Aorta (tissue), 5 donors: ENCODE measurements around the gene LYPD4. TPM values are rescaled to one million over a fixed set of nuclear protein-coding genes. Genes with fewer than 3 reads are reported as not detected.

Experiments used
- ATAC-seq: fragments of 200-7000 bp; cut with Tn5 transposase; one replicate; pipeline ENCODE4 v1.9.1; 2022; ENCODE audit warnings: moderate library complexity; ENCODE audit not compliant: low FRiP score
- DNase-seq, 2 donors: peaks; one replicate each; pipeline ENCODE4 v3.0.0-alpha.2; 2020
- H3K27ac ChIP-seq, 2 donors: one replicate each; pipeline ENCODE4 v1.5.1; 2013; ENCODE audit warnings: low read length in 2 of 2, mild to moderate bottlenecking in 2 of 2, moderate library complexity in 2 of 2, control low read depth in 1 of 2, inconsistent platforms in 1 of 2, low read depth in 1 of 2
- H3K27me3 ChIP-seq, 2 donors: one replicate each; pipeline ENCODE4 v1.6.1; 2013; ENCODE audit warnings: control low read depth in 1 of 2, low read length in 1 of 2, mild to moderate bottlenecking in 1 of 2, moderate library complexity in 1 of 2; ENCODE audit not compliant: insufficient read depth in 2 of 2, control insufficient read depth in 1 of 2
- H3K36me3 ChIP-seq, 2 donors: one replicate each; pipeline ENCODE4 v1.6.1; 2013; ENCODE audit warnings: control low read depth in 1 of 2, low read length in 1 of 2, mild to moderate bottlenecking in 1 of 2; ENCODE audit not compliant: insufficient read depth in 2 of 2, control insufficient read depth in 1 of 2
- H3K4me1 ChIP-seq, 2 donors: one replicate each; pipeline ENCODE4 v1.6.1; 2013; ENCODE audit warnings: low read length in 2 of 2, control low read depth in 1 of 2, mild to moderate bottlenecking in 1 of 2, moderate library complexity in 1 of 2; ENCODE audit not compliant: insufficient read depth in 2 of 2, control insufficient read depth in 1 of 2
- H3K4me3 ChIP-seq, 2 donors: one replicate each; pipeline ENCODE4 v1.5.1; 2013; ENCODE audit warnings: low read length in 2 of 2, control low read depth in 1 of 2, mild to moderate bottlenecking in 1 of 2
- H3K9me3 ChIP-seq: one replicate; pipeline ENCODE4 v1.6.1; 2013; ENCODE audit warnings: mild to moderate bottlenecking, low read length; ENCODE audit not compliant: control insufficient read depth
- WGBS, 2 donors: extraction: QIAGEN DNeasy Blood & Tissue Kit; methylation state at CpG; one replicate each; pipeline ENCODE4 v1.1.7; 2013; 5-methylcytosine and 5-hydroxymethylcytosine counted together
- intact Hi-C, 2 donors: fragments of 100-400 bp; cut with DNase I; formaldehyde crosslinking; loops; one replicate each; pipeline versions ENCODE4 v1.14.2 to v1.15.0; 2022
- polyA plus RNA-seq, 2 donors: library from polyadenylated mRNA; stranded (reverse); fragments of 200-250 nt; gene quantifications; one replicate each; pipeline ENCODE4 v1.2.3, GENCODE V29; 2013
- total RNA-seq, 2 donors: library from RNA; stranded (reverse); fragmentation: NEBNext Ultra II Directional; extraction: Animal tissue kit (Norgen Biotek cat#: 25700); gene quantifications; one replicate each; pipeline ENCODE4 v1.2.1, GENCODE V29; 2021
- donor health status: healthy with polysubstance abuse.
- donor health status: Bipolar disorder and iron deficiency.
- donor health status: DM: no; HTN: no; CAD: no.
- donor health status: DM: no; HTN: no; CAD: no.
- donor health status: DM: yes; HTN: yes; CAD: no.

LYPD4 gene
- total and polyA plus RNA-seq, 4 donors: not detected

DNA sequence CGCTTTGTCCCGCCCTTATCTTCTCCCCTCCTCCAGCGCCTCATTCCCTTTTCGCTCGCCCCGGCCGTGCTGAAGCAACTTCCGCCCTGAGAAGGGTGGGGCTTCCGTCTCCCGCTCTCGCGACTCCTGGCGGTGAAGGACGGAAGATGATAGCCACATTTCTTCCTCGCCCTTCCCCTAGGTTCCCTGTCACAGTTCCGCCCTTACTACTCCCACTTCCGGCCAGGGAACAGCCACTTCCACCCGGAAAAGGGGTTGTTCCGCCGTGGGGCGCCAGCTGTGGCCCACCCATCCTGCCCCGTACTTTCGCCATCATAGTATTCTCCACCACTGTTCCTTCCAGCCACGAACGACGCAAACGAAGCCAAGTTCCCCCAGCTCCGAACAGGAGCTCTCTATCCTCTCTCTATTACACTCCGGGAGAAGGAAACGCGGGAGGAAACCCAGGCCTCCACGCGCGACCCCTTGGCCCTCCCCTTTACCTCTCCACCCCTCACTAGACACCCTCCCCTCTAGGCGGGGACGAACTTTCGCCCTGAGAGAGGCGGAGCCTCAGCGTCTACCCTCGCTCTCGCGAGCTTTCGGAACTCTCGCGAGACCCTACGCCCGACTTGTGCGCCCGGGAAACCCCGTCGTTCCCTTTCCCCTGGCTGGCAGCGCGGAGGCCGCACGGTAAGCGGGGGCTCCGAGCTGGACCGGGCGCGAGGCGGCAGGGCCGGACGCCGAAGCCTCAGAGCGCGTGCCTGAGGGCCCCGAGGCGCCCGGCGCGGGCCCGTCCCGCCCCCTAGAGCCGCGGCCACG is 15.3 kb upstream of the LYPD4 start, which contains the start of gene RPS19:
TSS of gene RPS19 (plus strand) at position 638 of the 801 bp plus-strand sequence. CDS start 520 bp downstream, outside the sequence.
- H3K27me3 ChIP-seq: no peaks in the 10 kb centered on the region
- DNase-seq (peak; percentile 98 to 100), ATAC-seq (peak; percentile 99)
- peak within 1 kb of the TSS in 1 of 2 donors; percentile 79 for H3K27ac ChIP-seq
- peaks cover 0 to 6% of the 10 kb centered on the region in 2 donors for H3K4me1 ChIP-seq
- H3K4me3 ChIP-seq: peak within 1 kb of the TSS; percentile 62 to 75
- intact Hi-C loops: loop anchor here (1.0 to 2.0 kb wide), 3 partner anchors 22 to 99 kb away; partner anchors contain the start of gene RABAC1 (in 1 of the 2)
- H3K9me3 ChIP-seq: no peaks in the 10 kb centered on the region
- peaks cover 0 to 8% of the 10 kb centered on the region in 2 donors for H3K36me3 ChIP-seq
- 0% methylated on average over 54 to 76 of the region's 76 CpGs for WGBS, 2 donors

DNA sequence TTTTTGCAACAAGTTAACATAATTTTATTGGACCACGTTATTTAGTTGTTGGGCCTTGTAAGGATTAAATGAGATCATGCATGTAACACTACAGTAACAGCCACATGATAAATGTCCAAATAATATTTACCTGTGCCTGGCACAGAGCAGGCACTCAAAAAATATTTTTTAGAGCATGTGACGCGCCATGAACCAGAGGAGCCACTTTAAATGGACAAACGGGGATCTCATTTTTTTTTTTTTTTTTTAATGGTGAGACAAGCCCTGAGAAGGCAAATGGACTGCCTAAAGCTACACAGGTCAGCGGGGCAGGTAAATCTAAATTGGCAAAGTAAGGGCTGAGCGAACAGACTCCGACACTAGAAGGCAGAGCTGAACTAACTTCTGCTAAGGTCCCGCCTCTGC is 14.7 kb upstream of the LYPD4 start:
- DNase-seq: no peak
- ATAC-seq: no peak
- Histone ChIP-seq H3K4me3 (peak overlapping the region in 1 of 2 donors; percentile 24), H3K36me3 (peaks cover 0 to 4% of the 10 kb centered on the region in 2 donors), H3K9me3 (no peaks in the 10 kb centered on the region), H3K4me1 (peaks cover 0 to 6% of the 10 kb centered on the region in 2 donors), H3K27me3 (no peaks in the 10 kb centered on the region), H3K27ac (peak overlapping the region in 1 of 2 donors; percentile 48)
- intact Hi-C loops: loop anchor here in 1 of 2 donors (1.0 to 2.0 kb wide), 2 partner anchors 25 to 100 kb away; partner anchors contain the start of gene RABAC1
- WGBS, 2 donors: 2% methylated on average over 8 of the region's 8 CpGs

DNA sequence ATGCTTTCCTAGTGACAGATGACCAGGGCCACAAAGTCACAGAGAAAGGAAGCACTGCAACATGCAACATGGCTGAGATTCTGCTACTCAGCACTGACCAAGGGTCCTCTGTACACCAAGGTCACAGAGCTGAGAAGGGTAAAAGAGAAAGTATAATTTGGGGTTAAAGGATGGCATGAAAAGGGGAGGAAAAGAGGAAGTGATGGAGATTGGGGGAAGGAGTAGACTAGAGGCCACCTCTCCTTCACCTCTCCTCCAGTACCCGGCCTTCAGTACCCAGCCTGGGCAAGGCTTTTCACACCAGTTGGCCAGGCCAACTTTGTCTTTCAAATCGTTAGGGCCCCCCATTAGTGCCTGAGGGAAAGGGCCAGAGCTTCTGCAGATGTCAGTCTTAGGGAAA is 9.3 kb upstream of the LYPD4 start:
- 54 to 57% methylated on average over 2 of the region's 2 CpGs for WGBS, 2 donors
- no peak for ATAC-seq

DNA sequence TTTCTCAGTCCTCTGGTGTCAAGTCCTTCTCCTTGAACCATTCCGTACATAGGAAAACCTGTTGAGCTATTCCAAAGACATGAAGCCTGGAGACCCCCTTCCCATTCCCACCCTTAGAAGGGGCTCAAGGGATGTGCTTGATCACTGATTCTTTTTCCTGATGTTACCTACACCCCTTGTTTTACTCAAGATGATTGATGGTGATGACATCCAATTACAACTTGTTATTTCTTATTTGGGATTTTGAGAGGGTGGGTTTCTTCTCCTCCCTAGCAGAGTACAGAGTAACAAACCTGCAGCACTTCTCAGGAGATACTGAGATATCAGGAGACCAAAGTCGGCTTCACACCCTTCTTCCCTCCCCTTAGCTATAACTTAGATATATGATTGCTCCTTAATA is 8.9 kb upstream of the LYPD4 start:
- intact Hi-C loops: no loop called here
- ATAC-seq (no peak), DNase-seq (no peak)
- no peaks in the 10 kb centered on the region for H3K36me3 ChIP-seq
- no peak overlapping the region for H3K27ac ChIP-seq
- no peaks in the 10 kb centered on the region for H3K4me1 ChIP-seq
- H3K27me3 ChIP-seq: no peaks in the 10 kb centered on the region
- no peak overlapping the region for H3K4me3 ChIP-seq
- no peaks in the 10 kb centered on the region for H3K9me3 ChIP-seq
- 38 to 74% methylated on average over 2 of the region's 2 CpGs for WGBS, 2 donors

More for the DNA sequence above, 9.3 kb upstream of the LYPD4 start:
- intact Hi-C loops: no loop called here
- no peak overlapping the region for H3K4me3 ChIP-seq
- H3K9me3 ChIP-seq: no peaks in the 10 kb centered on the region
- H3K4me1 ChIP-seq: no peaks in the 10 kb centered on the region
- no peaks in the 10 kb centered on the region for H3K36me3 ChIP-seq
- DNase-seq: peak in 1 of 2 donors; percentile 2
- H3K27ac ChIP-seq: no peak overlapping the region
- no peaks in the 10 kb centered on the region for H3K27me3 ChIP-seq

DNA sequence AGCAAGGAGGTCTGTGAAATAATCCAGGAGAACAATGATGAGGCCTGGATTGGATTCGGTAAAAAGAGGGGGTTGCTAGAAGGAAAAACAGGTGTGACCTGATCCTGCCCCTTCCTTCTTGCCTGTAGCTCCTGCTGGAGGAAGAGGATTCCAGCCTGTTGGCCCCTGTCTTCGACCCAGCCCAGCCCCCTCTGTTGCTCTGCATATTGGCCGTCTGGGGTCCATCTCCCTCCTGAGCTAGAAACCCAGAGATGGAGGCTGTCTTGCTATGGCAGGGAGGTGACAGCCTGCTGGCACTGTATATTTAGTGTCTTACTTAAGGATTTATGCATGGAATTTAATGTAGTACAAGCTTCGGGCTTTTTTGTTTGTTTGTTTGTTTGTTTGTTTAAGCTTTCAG is 7.0 kb upstream of the LYPD4 start:
- Histone ChIP-seq H3K4me3 (no peak overlapping the region), H3K27me3 (no peaks in the 10 kb centered on the region), H3K9me3 (no peaks in the 10 kb centered on the region), H3K4me1 (no peaks in the 10 kb centered on the region), H3K36me3 (no peaks in the 10 kb centered on the region), H3K27ac (no peak overlapping the region)
- WGBS, 2 donors: 21 to 25% methylated on average over 4 of the region's 4 CpGs
- DNase-seq (peak in 1 of 2 donors; percentile 59), ATAC-seq (no peak)
- intact Hi-C loops: no loop called here

DNA sequence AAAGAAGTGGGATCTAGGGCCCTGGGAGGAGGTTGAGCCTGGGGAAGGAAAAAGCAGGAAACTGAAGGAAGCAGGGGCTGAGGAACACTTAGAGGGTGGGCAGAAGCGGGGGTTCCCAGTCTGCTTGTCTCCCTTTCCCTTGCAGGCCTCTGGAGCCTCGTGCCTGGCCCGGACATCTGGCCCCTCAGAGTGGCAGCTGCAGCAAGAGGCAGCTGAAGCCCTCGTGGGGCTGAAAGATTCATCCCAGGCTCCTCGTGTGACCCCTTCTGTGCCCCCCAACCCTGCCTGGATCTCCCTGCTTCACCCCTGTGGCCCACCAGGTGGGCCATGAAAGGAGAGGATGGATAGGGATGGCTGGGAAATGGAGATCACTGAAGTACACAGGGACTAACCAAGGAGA is 5.9 kb upstream of the LYPD4 start:
- ATAC-seq (peak; percentile 22), DNase-seq (peak in 1 of 2 donors; percentile 60)
- Histone ChIP-seq H3K4me3 (no peak overlapping the region), H3K36me3 (no peaks in the 10 kb centered on the region), H3K27ac (no peak overlapping the region), H3K4me1 (no peaks in the 10 kb centered on the region), H3K27me3 (no peaks in the 10 kb centered on the region), H3K9me3 (no peaks in the 10 kb centered on the region)
- 51 to 65% methylated on average over 5 of the region's 5 CpGs for WGBS, 2 donors
- intact Hi-C loops: no loop called here

DNA sequence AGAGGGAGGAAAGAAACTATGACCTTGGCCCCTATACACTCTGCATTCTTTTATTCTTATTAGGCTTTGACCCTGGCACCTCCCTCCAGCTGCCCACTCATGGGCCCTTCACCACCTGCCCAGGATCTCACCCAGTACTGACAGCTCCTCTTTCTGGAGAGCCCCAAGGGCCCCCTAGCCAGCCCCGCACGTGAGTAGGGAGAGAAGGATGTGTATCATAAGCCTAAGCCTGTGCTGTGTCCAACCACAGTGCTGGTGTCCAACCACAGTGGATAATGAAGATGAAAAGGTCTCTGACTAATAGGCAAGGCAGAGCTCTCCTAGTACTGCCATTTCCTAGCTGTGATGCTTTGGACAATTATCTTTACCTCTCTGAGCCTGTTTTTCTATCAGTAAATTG is 4.6 kb upstream of the LYPD4 start:
- H3K36me3 ChIP-seq: no peaks in the 10 kb centered on the region
- 65 to 79% methylated on average over 2 of the region's 2 CpGs for WGBS, 2 donors
- intact Hi-C loops: no loop called here
- ATAC-seq (no peak), DNase-seq (no peak)
- no peak overlapping the region for H3K27ac ChIP-seq
- no peaks in the 10 kb centered on the region for H3K9me3 ChIP-seq
- no peak overlapping the region for H3K4me3 ChIP-seq
- no peaks in the 10 kb centered on the region for H3K4me1 ChIP-seq
- no peaks in the 10 kb centered on the region for H3K27me3 ChIP-seq

DNA sequence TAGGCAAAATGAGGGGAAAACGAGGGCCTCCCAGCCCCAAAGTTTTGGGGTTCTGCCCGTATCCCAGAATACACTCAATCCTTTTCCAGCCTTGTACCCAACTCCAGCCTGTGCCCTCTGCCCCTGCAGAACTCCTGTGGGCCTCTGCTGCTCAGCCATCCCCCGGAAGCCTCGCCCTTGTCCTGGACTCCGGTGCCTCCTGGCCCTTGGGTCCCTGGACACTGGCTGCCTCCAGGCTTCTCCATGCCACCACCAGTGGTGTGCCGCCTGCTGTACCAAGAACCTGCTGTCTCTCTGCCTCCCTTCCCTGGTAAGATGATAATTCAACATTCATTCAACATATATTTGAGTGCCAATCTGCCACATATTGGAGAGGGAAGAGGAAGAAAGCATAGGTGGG is 4.2 kb upstream of the LYPD4 start:
- 81 to 82% methylated on average over 6 of the region's 6 CpGs for WGBS, 2 donors
- no peaks in the 10 kb centered on the region for H3K36me3 ChIP-seq
- no peaks in the 10 kb centered on the region for H3K9me3 ChIP-seq
- H3K4me3 ChIP-seq: no peak overlapping the region
- H3K27me3 ChIP-seq: no peaks in the 10 kb centered on the region
- ATAC-seq (no peak), DNase-seq (no peak)
- H3K4me1 ChIP-seq: no peaks in the 10 kb centered on the region
- H3K27ac ChIP-seq: no peak overlapping the region
- intact Hi-C loops: no loop called here
